NCI-H1048 (cell line): Measurements from ENCODE around the gene GLI3.

Experiments used
- DNase-seq: peaks from one replicate; lab custom pipeline; 2025; lab: John Stamatoyannopoulos, UW

The GLI3 gene

DNA sequence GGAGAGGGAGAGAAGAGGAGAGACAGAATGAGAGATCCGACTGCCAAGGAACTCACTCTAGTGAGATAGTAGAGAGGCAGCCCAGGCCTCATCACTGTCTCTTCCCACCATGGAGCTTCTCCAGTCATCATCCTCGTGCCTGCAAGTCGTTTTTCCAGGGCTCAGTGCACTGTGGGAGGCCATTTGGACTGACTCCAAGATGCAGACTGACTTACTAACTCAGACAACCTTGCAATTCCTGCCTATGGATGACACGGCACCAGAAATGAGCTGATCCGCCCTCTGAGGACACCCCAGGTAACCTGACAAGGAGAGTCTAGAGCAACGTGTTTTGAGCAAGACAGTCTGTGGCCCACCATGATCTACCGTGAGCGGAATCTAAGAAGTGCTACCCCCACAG lies 154.9 kb downstream of the GLI3 start:
- no peak for DNase-seq

DNA sequence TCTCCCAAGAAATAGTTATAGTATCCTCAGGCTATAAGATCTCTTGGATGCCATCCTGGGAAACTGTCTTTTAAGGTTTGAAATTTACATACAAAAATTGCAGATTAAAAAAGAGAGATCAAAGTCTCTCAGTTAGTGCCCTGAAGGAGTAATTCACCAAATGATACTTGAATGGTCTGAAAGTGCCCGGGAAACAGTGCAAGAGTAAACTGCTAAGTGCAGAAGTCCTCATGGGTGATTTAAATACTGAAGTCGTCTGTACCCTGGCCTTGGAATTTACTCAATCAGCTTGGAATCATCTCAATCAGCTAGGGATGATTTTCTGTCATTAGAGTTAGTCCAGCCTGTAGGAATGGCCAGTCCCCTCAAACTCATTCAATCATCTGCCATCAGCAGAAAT lies 155.3 kb downstream of the GLI3 start:
- no peak for DNase-seq

DNA sequence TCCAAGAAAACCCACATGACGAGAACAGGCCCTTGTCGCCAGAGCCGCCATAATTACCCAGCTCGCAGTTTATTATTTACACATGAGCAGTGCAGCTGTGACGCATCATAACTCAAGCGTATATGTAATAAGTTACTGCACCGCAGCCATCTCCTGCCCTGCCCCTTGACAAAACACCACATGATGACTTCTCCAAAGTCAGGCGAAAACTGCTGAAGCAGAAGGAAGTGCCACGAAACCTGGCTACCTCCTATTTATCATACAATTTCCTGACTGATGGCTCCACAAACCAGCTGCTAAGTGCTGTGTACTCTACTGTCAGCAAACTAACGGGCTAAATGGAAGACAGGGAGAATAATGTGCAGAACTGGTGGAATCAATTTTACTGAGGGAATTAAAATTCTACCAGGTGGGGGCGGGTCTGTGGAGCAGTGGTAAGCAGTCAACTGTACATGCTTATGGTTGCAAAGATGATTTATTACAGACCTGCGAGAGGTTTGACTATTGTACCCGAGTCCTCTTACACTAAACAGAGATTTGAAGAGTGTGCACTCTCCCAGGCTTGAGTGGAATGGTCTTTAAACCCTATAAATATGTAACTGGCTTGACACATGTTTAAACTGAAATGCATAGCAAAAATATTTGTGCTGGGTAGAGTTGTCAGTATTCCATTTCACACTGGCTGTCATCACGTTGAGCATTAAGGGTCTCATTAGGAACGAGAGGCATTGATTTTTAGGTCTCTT lies 156.0 kb downstream of the GLI3 start:
- no peak for DNase-seq

DNA sequence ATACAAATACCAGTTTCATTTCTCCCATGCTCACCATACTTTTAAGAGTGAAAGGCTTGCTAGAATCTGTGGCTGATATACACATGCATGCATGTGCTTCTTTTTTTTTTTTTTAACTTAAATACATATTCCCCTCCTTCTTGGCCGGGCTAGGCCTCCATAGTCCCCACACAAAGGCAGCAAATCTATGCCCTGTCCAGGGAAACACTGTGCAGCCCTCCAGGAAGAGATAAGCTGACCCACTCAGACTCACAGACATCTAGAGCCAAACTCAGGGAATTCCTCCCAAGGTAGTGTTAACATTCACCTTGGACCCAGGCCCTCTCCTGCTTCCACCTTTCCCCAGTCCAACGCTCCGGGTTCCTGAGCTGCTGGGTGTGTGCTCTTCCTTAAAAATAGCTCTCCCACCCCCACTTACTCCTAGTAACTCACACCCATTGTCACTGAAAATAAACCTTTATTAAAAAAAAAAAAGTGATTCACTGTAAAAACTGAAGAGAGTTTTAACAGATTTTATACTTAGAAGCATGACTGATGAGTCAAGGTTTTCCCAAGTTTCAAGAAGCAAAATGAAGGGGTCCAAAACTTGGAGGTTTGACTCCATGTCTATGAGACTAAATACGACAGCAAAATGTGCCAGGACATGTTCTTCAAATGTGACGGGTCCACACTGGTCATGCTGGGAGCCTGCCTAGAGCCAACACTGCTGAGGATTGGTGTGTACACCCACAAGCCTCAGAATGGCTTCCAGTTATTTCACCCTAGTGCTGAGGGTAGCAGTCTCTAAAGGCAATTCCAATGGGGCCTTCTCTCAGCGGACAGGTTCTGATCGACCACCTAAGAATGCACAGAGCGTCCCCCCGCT lies 159.5 kb downstream of the GLI3 start:
- no peak for DNase-seq

DNA sequence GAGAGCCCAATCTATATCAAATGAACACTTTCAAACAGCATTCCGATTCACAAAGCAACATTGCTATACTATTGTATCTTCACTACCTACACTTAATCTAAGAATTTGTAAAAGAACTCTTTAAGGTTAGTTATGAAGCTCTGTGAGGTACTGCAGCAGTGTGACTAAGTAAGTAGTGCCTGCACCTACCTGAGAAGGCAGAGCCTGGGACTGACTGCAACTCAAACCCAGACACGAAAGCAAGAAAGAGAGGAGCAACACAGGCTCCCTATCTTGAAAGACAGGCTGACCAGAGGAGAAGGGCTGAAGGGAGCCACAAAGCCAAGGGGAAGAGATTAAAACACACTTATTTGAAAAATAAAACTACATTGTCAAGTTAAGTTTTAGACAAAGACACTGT lies 160.1 kb downstream of the GLI3 start:
- DNase-seq, result no peak

DNA sequence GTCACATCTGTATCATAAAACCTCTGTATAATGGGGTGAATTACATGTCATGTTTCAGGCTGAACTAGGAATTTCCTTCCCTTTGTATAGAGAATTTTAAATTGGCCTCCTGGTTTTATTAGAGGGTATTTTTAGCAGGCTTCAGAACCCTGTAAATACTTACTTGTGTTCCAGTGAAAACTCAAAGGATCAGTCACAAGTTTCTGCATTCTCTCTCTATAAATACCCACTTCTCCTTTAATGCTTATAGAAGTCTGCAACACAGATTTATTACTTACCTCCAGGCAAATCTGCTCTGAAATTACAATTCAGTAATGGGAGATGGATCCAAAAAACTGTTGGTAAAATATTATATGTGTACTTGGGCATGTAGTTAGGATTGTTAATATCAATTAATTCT lies 161.6 kb downstream of the GLI3 start:
- DNase-seq, result no peak

DNA sequence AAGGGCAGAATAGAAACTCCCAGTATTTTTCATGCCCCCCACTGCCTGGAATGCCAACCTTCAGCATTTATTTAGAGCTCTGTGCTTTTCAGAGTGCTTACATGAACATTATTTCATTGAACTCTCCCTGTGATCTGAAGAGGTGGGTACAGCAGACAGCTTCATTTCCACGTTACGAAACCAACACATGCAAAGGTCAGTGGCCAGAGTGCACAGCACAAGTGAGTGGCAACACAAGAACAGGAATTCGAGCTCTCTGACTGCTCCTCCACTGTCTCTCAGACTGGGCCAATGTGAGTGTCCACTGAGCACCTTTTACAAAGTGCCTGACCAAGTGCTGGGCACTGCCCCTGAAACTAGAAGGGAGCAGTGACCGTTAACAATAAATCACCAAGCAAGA lies 162.9 kb downstream of the GLI3 start:
- no peak for DNase-seq

DNA sequence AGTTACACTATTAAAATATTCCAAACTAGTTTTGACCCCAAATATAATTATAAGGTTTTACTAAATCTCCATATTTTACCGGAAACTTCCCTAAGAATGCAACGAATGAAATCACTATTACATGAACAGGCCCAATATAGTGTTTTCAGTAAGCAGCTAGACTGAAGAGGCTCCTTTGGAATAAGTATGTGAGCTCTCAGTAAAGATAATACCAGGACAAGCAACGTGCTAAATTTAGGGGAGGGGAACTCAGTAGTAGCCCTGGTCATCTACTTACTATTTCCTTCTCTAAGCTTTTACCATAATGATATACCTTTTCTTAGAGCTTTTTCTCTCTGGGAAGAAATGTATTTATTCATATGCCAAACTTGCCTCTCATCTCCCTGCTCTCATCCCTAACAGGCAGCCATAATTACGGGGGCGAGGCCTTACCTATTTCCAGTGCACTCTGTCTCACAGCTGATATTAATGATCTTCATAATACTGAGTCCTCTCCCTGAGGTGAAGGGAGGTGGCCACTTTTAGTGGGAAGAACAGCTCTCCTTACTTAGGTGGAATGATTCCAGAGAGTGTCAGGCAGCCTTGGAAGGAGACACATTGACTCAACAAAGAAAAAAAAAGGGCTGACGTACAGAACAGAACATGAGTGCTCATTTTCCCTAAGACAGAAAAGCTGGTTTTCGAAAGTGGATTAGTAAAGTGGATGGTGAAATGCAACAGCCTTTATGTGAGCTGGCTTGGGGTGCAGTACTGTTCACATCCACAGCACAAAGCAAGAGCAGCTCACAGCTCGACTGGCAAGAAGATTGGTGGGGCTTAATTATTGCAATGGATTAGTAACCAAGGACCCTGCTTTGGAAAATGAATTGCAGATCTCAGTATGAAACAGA lies 165.4 kb downstream of the GLI3 start:
- no peak for DNase-seq

DNA sequence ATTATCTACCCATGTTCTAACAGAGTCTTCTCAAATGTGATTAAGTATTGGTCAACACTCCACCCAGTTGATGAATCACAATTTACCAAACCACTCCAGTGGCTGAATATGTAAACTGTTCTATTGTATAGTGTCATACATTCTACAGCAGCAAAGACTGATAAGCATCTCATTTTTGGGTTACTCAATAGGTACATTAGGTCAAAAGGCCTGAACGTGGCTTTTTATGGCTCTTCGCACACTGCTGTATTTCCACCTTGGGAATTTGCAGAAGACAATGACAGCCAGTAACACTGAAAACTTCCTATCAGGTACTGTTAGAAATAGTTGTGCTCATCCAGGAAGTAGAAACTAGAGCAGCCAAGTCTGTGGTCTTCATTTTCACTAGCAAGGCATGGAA lies 166.9 kb downstream of the GLI3 start:
- no peak for DNase-seq

DNA sequence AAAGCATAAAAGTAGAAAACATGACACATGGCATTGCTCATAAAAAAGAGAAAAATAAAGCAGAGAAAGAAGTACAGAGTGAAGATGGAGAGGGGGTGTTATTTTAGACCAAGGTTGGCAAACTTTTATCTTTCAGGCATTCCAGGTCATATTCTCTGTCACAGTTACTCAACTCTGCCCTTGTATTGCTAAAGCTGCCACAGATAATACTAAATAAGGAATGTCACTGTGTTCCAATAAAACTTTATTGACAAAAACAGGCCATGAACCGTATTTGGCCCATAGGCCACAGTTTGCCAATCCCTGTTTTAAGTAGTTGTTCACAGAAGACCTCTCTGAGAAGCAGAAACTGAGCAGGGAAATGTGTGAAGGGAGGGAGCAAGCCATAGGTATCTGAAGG lies 167.4 kb downstream of the GLI3 start:
- no peak for DNase-seq

DNA sequence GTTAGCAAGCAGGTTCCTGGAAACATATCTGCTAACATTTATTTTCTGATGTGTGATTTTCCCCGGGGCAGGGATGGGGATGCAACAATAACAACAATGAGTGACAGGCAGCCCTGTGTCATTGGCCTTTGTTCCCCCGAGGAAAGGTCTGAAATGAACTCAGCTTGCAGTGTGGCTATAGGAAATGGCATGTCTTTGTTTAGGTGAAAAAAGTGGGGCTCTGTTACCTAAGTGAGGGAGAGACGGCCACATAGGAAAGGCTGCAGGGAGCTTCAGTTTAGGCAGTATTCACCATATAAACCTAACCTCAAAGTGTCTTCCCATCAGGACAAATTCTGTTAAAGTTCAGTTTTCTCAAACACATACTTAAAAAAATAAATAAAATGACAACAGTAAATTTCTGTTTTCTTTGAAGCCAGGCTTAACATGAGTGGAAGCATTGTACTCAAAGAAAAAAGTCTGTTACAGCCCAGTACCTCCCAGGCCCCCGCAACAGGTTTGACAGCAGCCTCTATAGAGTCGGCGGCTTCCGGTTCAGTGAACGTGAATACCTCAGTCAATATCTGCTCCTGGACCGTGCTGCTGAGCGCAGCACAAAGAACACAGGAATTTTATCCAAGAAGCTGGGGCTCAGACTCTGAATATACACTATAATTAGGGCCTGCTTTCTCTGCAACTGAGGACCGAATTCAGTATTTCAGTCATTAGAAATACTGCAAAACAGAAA lies 168.3 kb downstream of the GLI3 start:
- DNase-seq, result no peak

DNA sequence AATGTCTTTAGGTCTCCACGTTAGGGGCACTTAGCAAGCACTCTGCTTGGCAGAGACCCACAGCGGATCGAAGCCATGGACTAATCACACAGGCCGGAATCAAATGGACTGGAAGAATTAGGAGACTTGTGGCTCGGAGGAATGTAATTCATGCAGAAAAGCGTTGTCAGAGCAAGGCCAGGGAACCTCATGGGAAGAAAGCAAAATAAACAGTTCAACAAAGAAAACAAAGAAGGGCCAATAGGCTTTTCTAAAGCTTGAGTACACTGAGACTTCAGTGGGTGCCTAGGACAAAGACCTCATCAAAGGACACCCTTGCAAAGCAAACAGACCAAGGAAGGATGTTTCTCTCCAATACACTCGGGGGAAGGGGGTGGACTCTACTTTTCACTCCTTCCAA lies 171.1 kb downstream of the GLI3 start:
- no peak for DNase-seq

DNA sequence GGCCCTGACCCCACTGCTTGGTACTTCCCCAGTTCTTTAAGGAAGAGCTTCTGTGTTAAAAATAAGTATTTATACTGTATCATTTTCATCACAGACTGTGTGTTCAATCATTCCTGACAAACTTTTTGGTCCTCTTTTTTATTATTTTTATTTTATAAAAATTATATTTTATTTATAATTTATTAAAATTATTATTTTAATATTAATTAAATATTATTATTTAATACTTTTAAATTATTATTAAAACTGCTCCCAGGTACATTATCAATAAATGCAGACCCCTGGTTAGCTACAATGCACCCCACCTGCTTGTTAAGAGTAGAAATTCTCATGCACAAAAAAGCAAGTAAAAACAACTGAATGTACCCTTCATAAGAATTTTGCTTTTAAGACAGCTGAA lies 172.0 kb downstream of the GLI3 start:
- DNase-seq, result no peak

DNA sequence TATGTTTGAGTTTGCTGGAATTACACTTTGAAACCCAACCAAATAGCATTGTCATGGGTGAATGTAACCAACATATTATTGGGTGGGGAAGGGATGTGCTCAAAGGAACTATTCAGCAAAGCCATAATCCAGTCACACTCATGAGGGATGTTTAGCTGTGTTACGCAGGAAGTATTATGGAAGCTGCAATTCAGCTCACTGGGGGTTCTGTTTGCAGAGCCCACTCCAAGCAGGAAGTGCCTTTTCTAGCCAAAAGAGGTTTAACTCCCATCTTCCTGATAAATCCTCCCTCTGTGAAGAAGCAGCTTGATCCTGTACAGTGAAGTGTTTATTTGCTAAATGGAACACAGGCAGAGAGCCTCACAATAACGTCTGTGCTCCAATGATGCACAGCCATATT lies 172.5 kb downstream of the GLI3 start:
- no peak for DNase-seq

DNA sequence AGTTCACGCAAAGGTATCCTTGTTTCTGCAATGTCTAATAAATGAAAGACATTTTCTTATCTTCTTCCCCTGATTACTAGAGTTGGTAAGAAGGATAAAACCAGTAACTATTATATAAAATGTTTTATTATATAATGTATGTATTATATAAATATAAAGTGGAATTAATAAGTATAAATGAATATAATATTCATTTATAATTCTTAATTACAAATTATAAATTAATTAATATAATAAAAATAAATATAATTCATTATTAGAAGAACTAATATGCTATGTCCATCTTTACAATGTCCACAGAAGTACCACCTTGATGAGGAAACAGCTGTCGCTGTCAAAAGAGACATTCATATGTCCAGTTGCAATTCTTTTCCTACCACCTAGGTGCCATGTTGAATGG lies 177.7 kb downstream of the GLI3 start:
- no peak for DNase-seq

DNA sequence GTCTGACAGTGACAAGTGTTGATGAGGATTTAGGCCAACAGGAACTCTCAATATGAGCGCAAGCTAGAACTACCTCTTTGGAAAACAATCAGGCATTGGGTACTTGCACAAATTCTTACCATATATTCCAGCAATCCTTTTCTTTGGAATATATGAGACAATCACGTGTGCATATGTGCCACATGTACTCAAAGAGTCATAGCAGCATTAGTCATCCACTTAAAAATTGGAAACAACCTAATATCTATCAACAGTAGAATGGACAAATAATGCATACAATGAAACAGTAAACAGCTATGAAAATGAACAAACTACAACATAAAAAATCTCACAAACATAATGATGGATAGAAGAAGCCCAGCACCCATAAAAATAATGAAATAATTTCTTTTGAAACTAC lies 179.7 kb downstream of the GLI3 start:
- no peak for DNase-seq

DNA sequence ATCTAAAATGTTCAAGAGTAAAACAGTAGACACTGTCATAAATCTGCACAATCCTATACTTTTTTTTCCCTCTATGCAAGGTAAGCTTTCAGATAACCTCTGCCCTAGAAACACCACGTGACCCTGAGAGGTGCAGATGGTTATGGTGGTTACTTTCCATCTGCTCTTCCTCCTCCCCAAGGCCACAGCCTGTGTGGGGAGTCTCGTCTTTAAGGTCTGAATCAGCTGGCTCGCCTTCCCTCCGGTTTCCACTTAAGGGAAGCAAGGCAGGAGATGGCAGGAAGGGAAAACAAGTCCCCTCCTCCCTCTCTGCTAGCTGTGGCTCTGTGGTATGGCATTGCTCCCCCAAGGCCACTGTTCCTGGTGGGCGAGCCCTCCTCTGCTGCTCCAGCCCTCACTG lies 181.8 kb downstream of the GLI3 start:
- no peak for DNase-seq

DNA sequence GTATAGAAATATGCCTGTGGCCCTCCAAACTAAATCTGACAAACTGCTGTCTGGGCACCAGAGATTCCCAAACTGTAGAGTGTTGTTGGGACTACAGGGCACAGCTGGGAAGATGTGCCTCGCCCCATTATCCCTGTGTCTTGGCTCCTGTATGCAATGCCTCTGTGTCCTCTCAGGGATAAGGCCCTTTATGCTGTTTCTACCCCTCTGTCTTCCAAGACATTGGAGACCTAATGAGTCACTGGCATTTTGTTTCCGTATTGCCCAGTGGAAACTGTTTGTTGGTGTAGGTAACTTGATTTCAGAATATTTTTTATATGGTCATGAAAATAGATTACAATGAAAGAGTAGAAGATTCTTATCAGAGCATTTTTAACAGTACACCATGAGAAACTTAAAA lies 183.2 kb downstream of the GLI3 start:
- no peak for DNase-seq

DNA sequence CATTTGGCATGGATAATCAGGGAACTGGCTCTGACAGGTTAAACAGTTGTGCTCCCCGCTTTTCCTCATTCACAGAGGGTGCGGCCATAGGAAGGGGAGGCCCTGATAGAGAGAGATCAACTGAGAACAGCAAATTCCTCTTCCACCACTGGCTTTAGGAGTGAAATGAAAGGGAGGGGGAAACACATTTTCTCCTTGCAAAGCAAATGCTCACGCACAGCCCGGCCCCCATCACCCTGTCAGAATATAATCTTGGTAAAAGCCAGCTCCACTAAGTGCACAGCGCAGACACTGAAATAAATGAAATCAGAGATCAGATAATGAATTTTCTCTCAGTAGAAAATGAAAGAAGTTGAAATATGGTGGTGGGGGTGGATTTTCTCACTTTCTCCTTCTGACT lies 187.2 kb downstream of the GLI3 start:
- DNase-seq, result no peak

DNA sequence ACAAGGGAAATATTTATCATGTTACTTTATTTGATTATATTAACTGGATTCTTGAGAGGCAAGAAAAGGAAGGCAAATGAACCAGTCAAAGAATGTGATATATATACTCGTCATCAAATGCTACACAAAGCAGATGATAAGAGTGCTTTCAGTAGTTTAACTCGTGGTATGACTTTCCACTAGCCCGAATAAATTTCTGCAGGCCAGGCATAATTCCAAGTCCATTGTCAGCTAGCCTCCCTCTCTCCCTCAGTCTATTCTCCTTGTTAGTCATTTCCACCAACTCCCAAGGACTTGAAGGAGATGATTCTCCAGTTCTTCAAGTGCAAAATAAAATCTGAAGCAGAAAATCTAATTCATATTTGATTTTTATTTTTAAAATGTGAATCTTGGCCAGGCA lies 190.5 kb downstream of the GLI3 start:
- DNase-seq, result no peak

DNA sequence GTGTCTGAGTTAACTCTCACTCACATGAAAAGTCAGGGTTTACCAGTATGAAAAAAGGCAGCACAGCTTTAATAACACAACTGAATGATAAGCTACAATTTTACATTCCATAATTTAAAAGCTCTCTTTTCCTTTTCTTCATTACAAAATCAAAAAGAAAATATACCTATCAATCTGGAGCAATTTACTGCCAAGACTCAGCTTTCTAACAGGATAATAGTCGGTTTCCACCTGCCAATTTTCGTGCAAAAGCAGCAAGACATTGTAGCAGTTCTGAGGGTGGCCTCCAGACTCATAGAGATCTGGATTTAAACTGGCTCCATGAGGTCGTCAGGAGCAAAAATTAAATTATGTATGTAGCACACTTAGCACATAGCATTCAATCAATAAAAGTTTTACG lies 191.0 kb downstream of the GLI3 start:
- DNase-seq, result no peak

DNA sequence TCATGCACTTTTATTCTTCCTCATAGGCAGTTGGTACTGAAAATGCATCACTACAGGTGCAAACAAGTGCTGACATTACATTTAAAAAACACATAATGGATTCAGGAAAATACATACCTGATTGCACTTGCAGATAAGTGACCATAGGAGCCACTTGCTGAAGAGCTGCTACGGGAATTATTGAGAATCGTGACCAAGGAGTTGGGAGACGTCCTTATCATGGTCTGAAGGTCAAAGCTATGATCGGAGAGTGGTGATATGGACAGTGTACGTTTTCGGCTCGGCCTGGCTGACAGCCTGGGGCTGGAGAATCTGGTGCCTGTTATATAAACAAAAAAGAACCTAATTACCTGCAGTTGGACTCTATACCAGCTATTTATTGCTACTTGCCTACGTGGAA lies 197.1 kb downstream of the GLI3 start:
- no peak for DNase-seq
